Esophagus squamous epithelium (tissue), 5 donors: ENCODE data around the gene LPIN1. TPM values are rescaled to one million over a fixed set of nuclear protein-coding genes. Genes with fewer than 3 reads are reported as not detected.
A peak's percentile ranks its signal among the peaks of the same experiment; 100 is the strongest.
"Not testable (repeated sequence)": the region's sequence is repeated elsewhere in the genome, so short reads cannot be mapped to it uniquely, and the experiment has no call there.

Experiments
- DNase-seq: peaks from one replicate; lab custom pipeline; 2025; lab: John Stamatoyannopoulos, UW
- H3K27ac ChIP-seq, 4 donors: fragments of 200-600 bp; sonication (generic); one replicate each; pipeline ENCODE4 v1.5.1; 2016 to 2019; ENCODE audit warnings: mild to moderate bottlenecking in 1 of 4
- H3K27me3 ChIP-seq, 4 donors: fragments of 200-600 bp; sonication (generic); 1 replicate in 3 of 4; 2 replicates in 1 of 4; pipeline versions ENCODE4 v1.5.1 to v1.6.0; 2017 to 2021; ENCODE audit warnings: antibody characterized with exemption in 1 of 4
- H3K36me3 ChIP-seq, 3 donors: fragments of 200-600 bp; sonication (generic); one replicate each; pipeline ENCODE4 v1.5.1; 2016 to 2019
- H3K4me1 ChIP-seq, 3 donors: fragments of 200-600 bp; sonication (generic); one replicate each; pipeline ENCODE4 v1.5.1; 2017 to 2019
- H3K4me3 ChIP-seq, 4 donors: fragments of 200-600 bp; sonication (generic); 1 replicate in 3 of 4; 2 replicates in 1 of 4; pipeline ENCODE4 v1.5.1; 2016 to 2019; ENCODE audit warnings: mild to moderate bottlenecking in 2 of 4, moderate library complexity in 1 of 4
- H3K9me3 ChIP-seq, 3 donors: fragments of 200-600 bp; sonication (generic); one replicate each; pipeline ENCODE4 v1.5.1; 2016 to 2019
- POLR2A ChIP-seq, 4 donors: fragments of 450-650 bp; IDR thresholded peaks; one replicate each; pipeline ENCODE4 v1.6.1; 2017; ENCODE audit warnings: antibody characterized with exemption in 4 of 4, mild to moderate bottlenecking in 4 of 4, moderate library complexity in 3 of 4
- WGBS, 2 donors: methylation state at CpG; one replicate each; pipeline ENCODE4 v1.1.5; 2018; 5-methylcytosine and 5-hydroxymethylcytosine counted together
- intact Hi-C: fragments of 100-400 bp; cut with DNase I; formaldehyde crosslinking; loops from one replicate; pipeline ENCODE4 v1.15.0; 2022
- total RNA-seq, 4 donors: library from RNA; depleted of rRNA; stranded (reverse); fragments of >200 nt; gene quantifications; one replicate each; pipeline ENCODE4 v1.1.0, GENCODE V29; 2016
- TF ChIP-seq, protein P1 (sequence below), 6 experiments: fragments of 450-650 bp in 4 of 6; fragments of 200-600 bp in 2 of 6; sonication (generic) in 2 of 6; IDR thresholded peaks; one replicate each; pipeline ENCODE4 v1.5.1; 2016 to 2019; ENCODE audit warnings: antibody characterized with exemption in 6 of 6, mild to moderate bottlenecking in 4 of 6, moderate library complexity in 4 of 6
- donor health status: DM: yes; HTN: yes; CAD: no.

LPIN1 gene
- total RNA-seq, 4 donors from 2014 or later: 16.9 to 80.9 (median 39.7) TPM

DNA sequence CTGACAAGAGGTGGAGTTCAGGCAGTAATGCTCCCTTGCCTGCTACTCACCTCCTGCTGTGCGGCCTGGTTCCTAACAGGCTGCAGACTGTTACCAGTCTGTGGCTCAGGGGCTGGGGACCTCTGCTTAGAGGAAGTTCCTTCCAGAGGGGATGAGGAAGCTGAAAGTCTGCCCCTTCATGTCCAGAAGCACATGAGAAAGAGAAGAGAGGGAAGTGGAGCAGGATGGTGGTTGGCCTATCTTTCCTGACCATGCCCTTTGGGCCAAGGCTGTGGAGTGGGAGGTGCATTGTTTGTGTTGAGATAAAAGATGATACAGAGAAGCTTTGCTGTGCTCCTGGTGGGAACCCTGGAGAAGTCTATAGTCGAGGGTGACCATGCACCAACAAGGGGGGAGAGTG lies 112.5 kb downstream of the LPIN1 start:
- intact Hi-C loops: no loop called here

DNA sequence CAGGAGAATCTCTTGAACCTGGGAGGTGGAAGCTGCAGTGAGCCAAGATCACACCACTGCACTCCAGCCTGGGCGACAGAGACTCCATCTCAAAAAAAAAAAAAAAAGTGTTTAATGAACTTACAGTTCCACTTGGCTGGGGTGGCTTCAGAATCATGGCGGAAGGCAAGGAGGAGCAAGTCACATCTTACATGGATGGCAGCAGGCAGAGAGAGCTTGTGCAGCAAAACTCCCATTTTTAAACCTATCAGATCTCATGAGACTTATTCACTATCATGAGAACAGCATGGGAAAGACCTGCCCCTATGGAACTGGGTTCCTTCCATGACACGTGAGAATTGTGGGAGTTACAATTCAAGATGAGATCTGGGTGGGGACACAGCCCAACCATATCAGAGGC lies 113.5 kb downstream of the LPIN1 start:
- WGBS, 2 donors: 94% methylated on average over 3 of the region's 3 CpGs
- H3K36me3 ChIP-seq, H3K4me3 ChIP-seq, H3K9me3 ChIP-seq, intact Hi-C loops, H3K27ac ChIP-seq, H3K27me3 ChIP-seq, DNase-seq: not testable (repeated sequence)
- peaks cover 4 to 14% (median 6%) of the 10 kb centered on the region in 3 donors for H3K4me1 ChIP-seq

More for the DNA sequence above, 112.5 kb downstream of the LPIN1 start:
- no peaks in the 10 kb centered on the region for H3K36me3 ChIP-seq
- H3K9me3 ChIP-seq: peaks cover 0 to 8% (median 0%) of the 10 kb centered on the region in 3 donors
- H3K4me3 ChIP-seq: no peak overlapping the region
- H3K4me1 ChIP-seq: peaks cover under 1 to 10% (median 2%) of the 10 kb centered on the region in 3 donors
- DNase-seq: no peak
- TF ChIP-seq, protein P1, sequence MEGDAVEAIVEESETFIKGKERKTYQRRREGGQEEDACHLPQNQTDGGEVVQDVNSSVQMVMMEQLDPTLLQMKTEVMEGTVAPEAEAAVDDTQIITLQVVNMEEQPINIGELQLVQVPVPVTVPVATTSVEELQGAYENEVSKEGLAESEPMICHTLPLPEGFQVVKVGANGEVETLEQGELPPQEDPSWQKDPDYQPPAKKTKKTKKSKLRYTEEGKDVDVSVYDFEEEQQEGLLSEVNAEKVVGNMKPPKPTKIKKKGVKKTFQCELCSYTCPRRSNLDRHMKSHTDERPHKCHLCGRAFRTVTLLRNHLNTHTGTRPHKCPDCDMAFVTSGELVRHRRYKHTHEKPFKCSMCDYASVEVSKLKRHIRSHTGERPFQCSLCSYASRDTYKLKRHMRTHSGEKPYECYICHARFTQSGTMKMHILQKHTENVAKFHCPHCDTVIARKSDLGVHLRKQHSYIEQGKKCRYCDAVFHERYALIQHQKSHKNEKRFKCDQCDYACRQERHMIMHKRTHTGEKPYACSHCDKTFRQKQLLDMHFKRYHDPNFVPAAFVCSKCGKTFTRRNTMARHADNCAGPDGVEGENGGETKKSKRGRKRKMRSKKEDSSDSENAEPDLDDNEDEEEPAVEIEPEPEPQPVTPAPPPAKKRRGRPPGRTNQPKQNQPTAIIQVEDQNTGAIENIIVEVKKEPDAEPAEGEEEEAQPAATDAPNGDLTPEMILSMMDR (IDR thresholded peaks at IDR 0.05): no peak
- TF ChIP-seq POLR2A (IDR thresholded peaks at IDR 0.05): no peak
- no peak overlapping the region for H3K27ac ChIP-seq
- H3K27me3 ChIP-seq: no peaks in the 10 kb centered on the region
- 84 to 90% methylated on average over 2 of the region's 2 CpGs for WGBS, 2 donors

DNA sequence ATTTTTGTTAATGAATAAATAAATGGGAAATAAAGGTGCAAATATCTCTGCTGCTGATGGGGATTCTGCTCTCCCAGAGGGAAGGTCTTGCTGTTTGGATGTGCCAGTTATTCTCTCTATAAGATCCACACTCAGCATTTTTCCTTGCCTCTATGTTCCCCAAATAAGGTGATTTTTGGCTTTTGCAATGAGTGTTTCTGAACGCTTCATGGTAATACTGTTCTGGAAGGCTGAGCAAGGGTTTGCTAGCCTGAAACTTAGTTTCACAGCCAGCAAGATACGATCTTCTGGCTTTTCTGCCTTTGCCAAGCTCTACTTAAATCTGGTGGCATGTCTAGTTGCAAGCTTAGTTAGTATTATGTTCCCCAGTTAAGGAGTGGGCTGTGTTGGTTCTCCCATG lies 114.6 kb downstream of the LPIN1 start:
- Histone ChIP-seq H3K27me3 (no peaks in the 10 kb centered on the region), H3K27ac (no peak overlapping the region), H3K36me3 (no peaks in the 10 kb centered on the region), H3K4me3 (no peak overlapping the region), H3K9me3 (peaks cover 0 to 8% (median 0%) of the 10 kb centered on the region in 3 donors), H3K4me1 (peaks cover 4 to 14% (median 6%) of the 10 kb centered on the region in 3 donors)
- TF ChIP-seq, protein P1 (IDR thresholded peaks at IDR 0.05): no peak
- TF ChIP-seq POLR2A (IDR thresholded peaks at IDR 0.05): no peak
- intact Hi-C loops: no loop called here
- 73 to 77% methylated on average over 2 of the region's 2 CpGs for WGBS, 2 donors
- no peak for DNase-seq

DNA sequence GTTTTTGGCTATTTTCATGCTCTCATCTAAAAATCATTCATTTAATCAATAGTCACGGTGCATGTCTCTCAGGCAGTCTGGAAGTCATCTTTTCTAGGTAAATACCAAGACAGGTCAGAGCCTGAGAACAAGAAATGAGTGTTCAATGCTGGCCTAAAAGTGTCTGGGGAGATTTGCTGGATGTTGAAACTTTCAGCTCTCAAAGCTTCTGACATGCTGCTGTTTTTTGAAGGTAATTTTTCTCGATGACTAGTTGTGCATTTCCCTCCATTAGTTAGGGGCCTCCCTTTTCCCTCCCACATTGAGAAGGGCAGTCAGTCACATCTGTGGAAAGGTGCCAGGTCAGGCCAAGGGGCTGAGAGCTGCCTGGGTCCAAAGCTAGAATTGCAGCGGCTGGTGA lies 115.6 kb downstream of the LPIN1 start:
- Histone ChIP-seq H3K4me1 (peaks cover 4 to 14% (median 6%) of the 10 kb centered on the region in 3 donors), H3K4me3 (no peak overlapping the region), H3K36me3 (no peaks in the 10 kb centered on the region), H3K9me3 (peaks cover 0 to 8% (median 0%) of the 10 kb centered on the region in 3 donors), H3K27ac (no peak overlapping the region), H3K27me3 (no peaks in the 10 kb centered on the region)
- 46 to 47% methylated on average over 3 of the region's 3 CpGs for WGBS, 2 donors
- no peak for TF ChIP-seq POLR2A (IDR thresholded peaks at IDR 0.05)
- TF ChIP-seq, protein P1 (IDR thresholded peaks at IDR 0.05): no peak
- intact Hi-C loops: no loop called here
- DNase-seq: no peak

DNA sequence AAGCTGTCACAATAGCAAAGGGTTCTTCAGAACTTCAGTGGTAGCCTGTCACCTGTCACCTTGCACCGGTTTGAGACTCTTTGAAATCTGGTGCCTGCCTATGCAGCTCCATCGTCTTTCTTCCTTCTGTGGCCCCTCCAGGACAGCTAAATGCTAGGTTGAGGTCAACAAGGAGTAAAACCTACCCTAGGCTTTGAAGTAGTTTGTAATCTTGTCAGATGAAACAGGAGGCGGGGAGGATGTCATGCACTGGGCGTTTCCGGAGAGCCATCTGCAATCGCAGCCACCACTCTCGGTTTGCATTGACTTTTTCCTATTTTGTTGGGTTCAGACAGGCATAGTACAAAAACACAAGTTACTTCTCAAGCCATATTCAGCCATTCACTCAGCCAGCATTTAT lies 116.7 kb downstream of the LPIN1 start:
- WGBS, 2 donors: 70 to 72% methylated on average over 7 of the region's 7 CpGs
- Histone ChIP-seq H3K36me3 (no peaks in the 10 kb centered on the region), H3K27me3 (no peaks in the 10 kb centered on the region), H3K9me3 (peaks cover 0 to 8% (median 0%) of the 10 kb centered on the region in 3 donors), H3K4me1 (peaks cover 4 to 18% (median 6%) of the 10 kb centered on the region in 3 donors), H3K4me3 (peak overlapping the region in 1 of 4 donors; percentile 30), H3K27ac (peak overlapping the region in 1 of 4 donors; percentile 17)
- intact Hi-C loops: no loop called here
- TF ChIP-seq POLR2A (IDR thresholded peaks at IDR 0.05): no peak
- TF ChIP-seq, protein P1 (IDR thresholded peaks at IDR 0.05): no peak
- no peak for DNase-seq
